Ovary (tissue), 3 donors: ENCODE data around the gene MINDY4B.

Experiments
- EP300 ChIP-seq: sonication (generic); formaldehyde crosslinking; IDR thresholded peaks from one replicate; pipeline ENCODE4 v1.6.1; 2017; ENCODE audit warnings: antibody characterized with exemption
- POLR2A ChIP-seq: fragments of 450-650 bp; IDR thresholded peaks from one replicate; pipeline ENCODE4 v1.6.1; 2017; ENCODE audit warnings: antibody characterized with exemption, mild to moderate bottlenecking, moderate library complexity
- TF ChIP-seq, protein P1 (sequence below), 3 donors: fragments of 450-650 bp in 2 of 3; fragments of 200-600 bp in 1 of 3; IDR thresholded peaks; one replicate each; pipeline versions ENCODE4 v1.5.1 to v1.8.0; 2016 to 2022; ENCODE audit warnings: antibody characterized with exemption in 3 of 3, mild to moderate bottlenecking in 1 of 3
- donor health status: DM: no; HTN: no; CAD: no.

DNA sequence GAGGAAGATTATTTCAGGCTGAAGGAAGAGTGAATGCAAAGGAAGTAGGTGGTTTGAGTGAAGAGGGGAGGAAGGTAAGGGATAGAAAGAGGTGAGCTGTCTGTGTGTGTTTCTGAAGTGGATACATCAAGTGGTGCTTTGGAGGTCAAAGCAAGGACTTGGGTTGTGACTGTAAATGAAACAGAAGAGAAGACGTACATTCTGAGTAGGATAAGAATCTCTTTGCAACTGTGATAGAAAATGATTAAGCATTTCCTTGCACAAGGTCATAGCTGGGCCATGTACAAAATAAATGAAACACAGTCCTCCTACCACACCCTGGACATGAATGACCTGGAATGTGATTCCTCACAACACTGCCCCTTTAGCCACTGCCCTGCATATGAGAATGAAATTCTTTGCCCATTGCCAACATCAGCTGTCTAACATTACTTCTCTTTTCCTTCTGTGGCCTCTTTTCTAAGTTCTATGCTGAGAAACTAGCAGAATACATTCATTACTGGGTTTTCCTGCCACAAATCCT is 28.3 kb upstream of the MINDY4B start:
- TF ChIP-seq, protein P1, sequence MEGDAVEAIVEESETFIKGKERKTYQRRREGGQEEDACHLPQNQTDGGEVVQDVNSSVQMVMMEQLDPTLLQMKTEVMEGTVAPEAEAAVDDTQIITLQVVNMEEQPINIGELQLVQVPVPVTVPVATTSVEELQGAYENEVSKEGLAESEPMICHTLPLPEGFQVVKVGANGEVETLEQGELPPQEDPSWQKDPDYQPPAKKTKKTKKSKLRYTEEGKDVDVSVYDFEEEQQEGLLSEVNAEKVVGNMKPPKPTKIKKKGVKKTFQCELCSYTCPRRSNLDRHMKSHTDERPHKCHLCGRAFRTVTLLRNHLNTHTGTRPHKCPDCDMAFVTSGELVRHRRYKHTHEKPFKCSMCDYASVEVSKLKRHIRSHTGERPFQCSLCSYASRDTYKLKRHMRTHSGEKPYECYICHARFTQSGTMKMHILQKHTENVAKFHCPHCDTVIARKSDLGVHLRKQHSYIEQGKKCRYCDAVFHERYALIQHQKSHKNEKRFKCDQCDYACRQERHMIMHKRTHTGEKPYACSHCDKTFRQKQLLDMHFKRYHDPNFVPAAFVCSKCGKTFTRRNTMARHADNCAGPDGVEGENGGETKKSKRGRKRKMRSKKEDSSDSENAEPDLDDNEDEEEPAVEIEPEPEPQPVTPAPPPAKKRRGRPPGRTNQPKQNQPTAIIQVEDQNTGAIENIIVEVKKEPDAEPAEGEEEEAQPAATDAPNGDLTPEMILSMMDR (IDR thresholded peaks at IDR 0.05), result no peak
- no peak for TF ChIP-seq POLR2A
- TF ChIP-seq EP300, result no peak
